Suprapubic skin (tissue), 4 donors: ENCODE results near the gene ALKBH2. TPM values are rescaled to one million over a fixed set of nuclear protein-coding genes. Genes with fewer than 3 reads are reported as not detected.
"Not testable (repeated sequence)": the region's sequence is repeated elsewhere in the genome, so short reads cannot be mapped to it uniquely, and the experiment has no call there.

Experiments used
- DNase-seq, 2 donors: peaks; one replicate each; pipeline ENCODE4 v3.0.0-alpha.2; 2019; ENCODE audit warnings: low spot score in 2 of 2
- H3K27ac ChIP-seq: fragments of 200-600 bp; sonication (generic); one replicate; pipeline ENCODE4 v1.5.1; 2019
- H3K27me3 ChIP-seq: fragments of 200-600 bp; sonication (generic); one replicate; pipeline ENCODE4 v1.5.1; 2019
- H3K36me3 ChIP-seq: fragments of 200-600 bp; sonication (generic); one replicate; pipeline ENCODE4 v1.5.1; 2019
- H3K4me1 ChIP-seq: fragments of 200-600 bp; sonication (generic); one replicate; pipeline ENCODE4 v1.5.1; 2019
- H3K4me3 ChIP-seq: fragments of 200-600 bp; sonication (generic); one replicate; pipeline ENCODE4 v1.5.1; 2019; ENCODE audit warnings: mild to moderate bottlenecking
- H3K9me3 ChIP-seq: fragments of 200-600 bp; sonication (generic); one replicate; pipeline ENCODE4 v1.5.1; 2019
- CTCF ChIP-seq, 2 donors: fragments of 200-600 bp in 1 of 2; fragments of 450-650 bp in 1 of 2; sonication (generic) in 1 of 2; IDR thresholded peaks; one replicate each; pipeline ENCODE4 v1.5.1; 2016 to 2019; ENCODE audit warnings: antibody characterized with exemption in 2 of 2, mild to moderate bottlenecking in 1 of 2, moderate library complexity in 1 of 2
- EP300 ChIP-seq: sonication (generic); formaldehyde crosslinking; IDR thresholded peaks from one replicate; pipeline ENCODE4 v1.6.1; 2017; ENCODE audit warnings: antibody characterized with exemption
- POLR2A ChIP-seq, 2 donors: fragments of 450-650 bp; IDR thresholded peaks; one replicate each; pipeline ENCODE4 v1.6.1; 2017; ENCODE audit warnings: antibody characterized with exemption in 2 of 2, mild to moderate bottlenecking in 2 of 2, moderate library complexity in 2 of 2
- POLR2AphosphoS5 ChIP-seq, 3 donors: sonication (generic); formaldehyde crosslinking; IDR thresholded peaks; one replicate each; pipeline ENCODE4 v1.6.1; 2017; ENCODE audit warnings: antibody characterized with exemption in 3 of 3
- WGBS: methylation state at CpG from one replicate; pipeline ENCODE4 v1.1.5; 2018; 5-methylcytosine and 5-hydroxymethylcytosine counted together
- total RNA-seq, 4 donors: library from RNA; depleted of rRNA; stranded (reverse); fragments of >200 nt; gene quantifications; one replicate each; pipeline ENCODE4 v1.1.0, GENCODE V29; 2016

Gene ALKBH2
- total RNA-seq, 4 donors from 2014 or later, result 18.8 to 36.0 (median 22.1) TPM

GRCh38 chr12:109052097-109052413 is 41.2 kb downstream of the ALKBH2 start:
- no peaks in the 10 kb centered on the region for H3K36me3 ChIP-seq
- peak overlapping the region; percentile 87 for H3K4me3 ChIP-seq
- 4% methylated on average over 6 of the region's 6 CpGs for WGBS
- no peaks in the 10 kb centered on the region for H3K27me3 ChIP-seq
- peak overlapping the region; percentile 81 for H3K27ac ChIP-seq
- H3K4me1 ChIP-seq, result peaks cover 18% of the 10 kb centered on the region
- no peaks in the 10 kb centered on the region for H3K9me3 ChIP-seq
- no peak for DNase-seq
- TF ChIP-seq POLR2AphosphoS5 (IDR thresholded peaks at IDR 0.05) (no peak), CTCF (IDR thresholded peaks at IDR 0.05) (no peak), POLR2A (IDR thresholded peaks at IDR 0.05) (no peak), EP300 (no peak)

GRCh38 chr12:109049794-109050193 is 43.5 kb downstream of the ALKBH2 start:
- not testable (repeated sequence) for H3K27ac ChIP-seq, DNase-seq, H3K9me3 ChIP-seq, H3K36me3 ChIP-seq, H3K4me3 ChIP-seq, H3K27me3 ChIP-seq
- H3K4me1 ChIP-seq, result peaks cover 18% of the 10 kb centered on the region
- WGBS, result 72% methylated on average over 8 of the region's 8 CpGs

GRCh38 chr12:109048706-109049105 is 44.6 kb downstream of the ALKBH2 start:
- H3K4me3 ChIP-seq, H3K27ac ChIP-seq, H3K9me3 ChIP-seq, DNase-seq, H3K36me3 ChIP-seq, H3K27me3 ChIP-seq: not testable (repeated sequence)
- H3K4me1 ChIP-seq, result peaks cover 13% of the 10 kb centered on the region
- 90% methylated on average over 3 of the region's 3 CpGs for WGBS

GRCh38 chr12:109047081-109047805 is 46.0 kb downstream of the ALKBH2 start:
- no peaks in the 10 kb centered on the region for H3K27me3 ChIP-seq
- H3K27ac ChIP-seq, result no peak overlapping the region
- WGBS, result 79% methylated on average over 8 of the region's 8 CpGs
- no peak for DNase-seq
- no peak for TF ChIP-seq POLR2A (IDR thresholded peaks at IDR 0.05)
- TF ChIP-seq POLR2AphosphoS5 (IDR thresholded peaks at IDR 0.05), result no peak
- TF ChIP-seq EP300, result no peak
- TF ChIP-seq CTCF (IDR thresholded peaks at IDR 0.05), result no peak
- H3K36me3 ChIP-seq, result no peaks in the 10 kb centered on the region
- H3K9me3 ChIP-seq, result no peaks in the 10 kb centered on the region
- no peak overlapping the region for H3K4me3 ChIP-seq
- peaks cover 4% of the 10 kb centered on the region for H3K4me1 ChIP-seq

GRCh38 chr12:109044241-109044640 is 49.0 kb downstream of the ALKBH2 start:
- Histone ChIP-seq H3K27me3 (peaks cover 8% of the 10 kb centered on the region), H3K4me1 (no peaks in the 10 kb centered on the region), H3K27ac (no peak overlapping the region), H3K4me3 (no peak overlapping the region), H3K36me3 (no peaks in the 10 kb centered on the region), H3K9me3 (no peaks in the 10 kb centered on the region)
- no peak for DNase-seq
- TF ChIP-seq POLR2A (IDR thresholded peaks at IDR 0.05) (no peak), EP300 (no peak)
- WGBS, result 79% methylated on average over 5 of the region's 5 CpGs

Other genes starting within 250 kb of the ALKBH2 start
- 10 to 100 TPM; 11.2 to 26.0 (median 15.8) TPM for gene SSH1, start 235.9 kb downstream of the ALKBH2 start, total RNA-seq
- not detected for gene DAO, start 213.4 kb downstream of the ALKBH2 start, total RNA-seq
- not detected for gene SVOP, start 72.4 kb downstream of the ALKBH2 start, total RNA-seq
- 10 to 100 TPM; 22.8 to 43.9 (median 26.0) TPM for gene USP30, start 40.9 kb downstream of the ALKBH2 start, total RNA-seq
- gene UNG, start 4.1 kb upstream of the ALKBH2 start, total RNA-seq, result 10 to 100 TPM; 17.9 to 43.9 (median 40.0) TPM
- gene ACACB, start 23.1 kb upstream of the ALKBH2 start, total RNA-seq, result 10 to 100 TPM; 19.2 to 90.8 (median 56.9) TPM
- not detected for gene FOXN4, start 215.8 kb upstream of the ALKBH2 start, total RNA-seq